Thyroid gland (tissue), 4 donors: Measurements from ENCODE around the gene SS18L1. TPM values are rescaled to one million over a fixed set of nuclear protein-coding genes. Genes with fewer than 3 reads are reported as not detected.

Experiments
- DNase-seq, 2 donors: peaks; one replicate each; pipeline ENCODE4 v3.0.0-alpha.2; 2019
- H3K27ac ChIP-seq, 3 donors: fragments of 200-600 bp; sonication (generic); 1 replicate in 2 of 3; 2 replicates in 1 of 3; pipeline ENCODE4 v1.5.1; 2016 to 2019; ENCODE audit warnings: mild to moderate bottlenecking in 1 of 3, moderate library complexity in 1 of 3
- H3K27me3 ChIP-seq: fragments of 200-600 bp; sonication (generic); one replicate; pipeline ENCODE4 v1.5.1; 2019
- H3K36me3 ChIP-seq, 2 donors: fragments of 200-600 bp; sonication (generic); one replicate each; pipeline ENCODE4 v1.5.1; 2016 to 2019
- H3K4me1 ChIP-seq, 2 donors: fragments of 200-600 bp; sonication (generic); one replicate each; pipeline ENCODE4 v1.5.1; 2017 to 2019
- H3K4me3 ChIP-seq, 3 donors: fragments of 200-600 bp; sonication (generic); replicated peaks in 1 of 3; 1 replicate in 2 of 3; 2 replicates in 1 of 3; pipeline ENCODE4 v1.5.1; 2016; ENCODE audit warnings: mild to moderate bottlenecking in 1 of 3
- H3K9me3 ChIP-seq: fragments of 200-600 bp; sonication (generic); one replicate; pipeline ENCODE4 v1.5.1; 2017
- POLR2A ChIP-seq, 2 donors: fragments of 450-650 bp; IDR thresholded peaks; one replicate each; pipeline ENCODE4 v1.6.1; 2017; ENCODE audit warnings: antibody characterized with exemption in 2 of 2, mild to moderate bottlenecking in 2 of 2, moderate library complexity in 1 of 2
- WGBS, 2 donors: methylation state at CpG; one replicate each; pipeline ENCODE4 v1.1.5; 2017; 5-methylcytosine and 5-hydroxymethylcytosine counted together
- intact Hi-C: fragments of 100-400 bp; cut with DNase I; formaldehyde crosslinking; loops from one replicate; pipeline ENCODE4 v1.15.1; 2023
- total RNA-seq, 4 donors: library from RNA; depleted of rRNA; stranded (reverse); fragments of >200 nt; gene quantifications; one replicate each; pipeline ENCODE4 v1.2.3, GENCODE V29; 2016
- TF ChIP-seq, protein P1 (sequence below), 6 experiments: fragments of 200-600 bp in 3 of 6; fragments of 450-650 bp in 3 of 6; sonication (generic) in 3 of 6; IDR thresholded peaks; one replicate each; pipeline ENCODE4 v1.5.1; 2016 to 2019; ENCODE audit warnings: antibody characterized with exemption in 6 of 6, mild to moderate bottlenecking in 2 of 6, inconsistent platforms in 1 of 6, moderate library complexity in 1 of 6

The SS18L1 gene
- total RNA-seq, 4 donors from 2014 or later: 12.2 to 22.0 (median 15.2) TPM

DNA sequence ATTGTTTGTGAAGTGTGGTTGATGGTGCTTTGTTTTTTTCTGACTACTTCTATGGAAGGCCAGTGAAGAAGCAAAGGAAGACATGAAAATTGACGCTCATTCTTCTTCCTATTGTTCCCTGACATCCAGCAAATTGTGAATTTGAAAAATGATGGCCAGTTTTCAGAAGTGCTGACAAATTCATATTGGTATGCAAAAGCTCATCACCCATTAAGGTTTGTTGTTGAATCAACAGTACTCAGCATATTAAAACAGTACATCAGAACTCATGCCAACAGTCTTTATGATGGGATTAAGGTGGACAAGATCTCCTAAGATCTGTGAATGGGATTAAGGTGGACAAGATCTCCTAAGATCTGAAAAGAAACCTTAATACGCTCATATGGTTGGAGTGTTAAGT lies 38.2 kb downstream of the SS18L1 start:
- H3K27me3 ChIP-seq: no peaks in the 10 kb centered on the region

DNA sequence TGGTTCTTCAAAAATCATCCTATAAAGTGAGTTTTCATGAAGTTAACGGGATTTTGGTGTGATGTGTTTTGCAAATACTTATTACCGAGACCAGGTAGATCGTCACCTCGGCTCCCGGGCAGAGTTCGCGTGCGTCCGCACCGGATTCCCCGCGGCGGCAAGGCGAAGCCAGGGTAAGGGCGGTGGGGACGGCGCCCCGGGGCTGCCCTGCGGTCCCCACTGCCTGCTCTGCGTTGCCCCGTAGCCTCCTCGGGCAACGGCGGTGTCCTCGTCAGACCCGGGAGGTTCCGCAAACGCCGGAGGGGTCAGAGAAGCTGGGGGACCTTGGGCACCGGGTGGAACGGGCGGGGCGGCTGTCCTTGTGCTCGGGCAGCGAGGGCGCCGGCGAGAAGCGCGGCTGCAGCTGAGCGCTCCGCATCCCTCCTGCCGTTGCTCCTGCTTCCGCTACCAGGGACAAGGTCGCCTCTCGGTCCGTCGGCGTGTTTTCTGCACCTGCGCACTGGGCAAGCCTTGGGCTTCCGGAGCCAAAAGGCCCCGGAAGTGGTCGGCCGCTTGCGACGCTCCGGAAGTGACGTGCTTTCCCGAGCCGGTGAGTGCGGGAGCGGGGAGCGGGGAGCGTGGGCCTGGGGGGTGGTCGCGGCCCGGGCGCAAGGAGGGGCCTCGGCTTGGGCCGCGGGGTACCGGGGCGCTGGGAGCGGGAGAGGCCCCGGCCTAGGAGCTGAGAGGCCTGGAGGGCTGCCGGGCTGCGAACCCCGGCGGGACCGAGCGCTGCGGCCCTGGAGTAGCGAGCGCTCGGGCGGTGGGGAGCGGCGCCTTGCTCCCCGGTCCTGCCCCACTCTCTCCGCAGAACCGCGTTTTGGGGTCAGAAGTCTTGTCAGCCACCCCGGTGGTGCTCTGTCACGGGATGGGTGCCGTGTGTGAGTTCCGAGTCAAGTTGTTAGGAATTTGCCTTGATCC lies 39.2 kb downstream of the SS18L1 start, which contains the start of gene MTG2:
MTG2 (plus strand) TSS at position 560 of the 957 bp plus-strand sequence. CDS start 10,393 bp downstream, outside the sequence.
- 0% methylated on average over 28 to 52 of the region's 96 CpGs for WGBS, 2 donors
- TF ChIP-seq POLR2A (IDR thresholded peaks at IDR 0.05): peak; percentile 19 to 93
- TF ChIP-seq, protein P1, sequence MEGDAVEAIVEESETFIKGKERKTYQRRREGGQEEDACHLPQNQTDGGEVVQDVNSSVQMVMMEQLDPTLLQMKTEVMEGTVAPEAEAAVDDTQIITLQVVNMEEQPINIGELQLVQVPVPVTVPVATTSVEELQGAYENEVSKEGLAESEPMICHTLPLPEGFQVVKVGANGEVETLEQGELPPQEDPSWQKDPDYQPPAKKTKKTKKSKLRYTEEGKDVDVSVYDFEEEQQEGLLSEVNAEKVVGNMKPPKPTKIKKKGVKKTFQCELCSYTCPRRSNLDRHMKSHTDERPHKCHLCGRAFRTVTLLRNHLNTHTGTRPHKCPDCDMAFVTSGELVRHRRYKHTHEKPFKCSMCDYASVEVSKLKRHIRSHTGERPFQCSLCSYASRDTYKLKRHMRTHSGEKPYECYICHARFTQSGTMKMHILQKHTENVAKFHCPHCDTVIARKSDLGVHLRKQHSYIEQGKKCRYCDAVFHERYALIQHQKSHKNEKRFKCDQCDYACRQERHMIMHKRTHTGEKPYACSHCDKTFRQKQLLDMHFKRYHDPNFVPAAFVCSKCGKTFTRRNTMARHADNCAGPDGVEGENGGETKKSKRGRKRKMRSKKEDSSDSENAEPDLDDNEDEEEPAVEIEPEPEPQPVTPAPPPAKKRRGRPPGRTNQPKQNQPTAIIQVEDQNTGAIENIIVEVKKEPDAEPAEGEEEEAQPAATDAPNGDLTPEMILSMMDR (IDR thresholded peaks at IDR 0.05): no peak
- Histone ChIP-seq H3K4me3 (peak within 1 kb of the TSS; percentile 54 to 99 (median 72)), H3K4me1 (peaks cover 7 to 21% of the 10 kb centered on the region in 2 donors), H3K36me3 (peaks cover 6 to 8% of the 10 kb centered on the region in 2 donors), H3K27me3 (no peaks in the 10 kb centered on the region), H3K9me3 (no peaks in the 10 kb centered on the region), H3K27ac (peak within 1 kb of the TSS; percentile 75 to 87 (median 87))
- DNase-seq: peak; percentile 94 to 96
- intact Hi-C loops: no loop called here

More for the DNA sequence above, 38.2 kb downstream of the SS18L1 start:
- Histone ChIP-seq H3K9me3 (no peaks in the 10 kb centered on the region), H3K27ac (peak overlapping the region in 1 of 3 donors; percentile 87), H3K4me1 (peaks cover 7 to 17% of the 10 kb centered on the region in 2 donors), H3K4me3 (no peak overlapping the region), H3K36me3 (peaks cover 6 to 8% of the 10 kb centered on the region in 2 donors)
- intact Hi-C loops: no loop called here
- TF ChIP-seq, protein P1 (IDR thresholded peaks at IDR 0.05): no peak
- TF ChIP-seq POLR2A (IDR thresholded peaks at IDR 0.05): no peak
- DNase-seq: no peak
- WGBS, 2 donors: 94 to 97% methylated on average over 2 of the region's 2 CpGs

DNA sequence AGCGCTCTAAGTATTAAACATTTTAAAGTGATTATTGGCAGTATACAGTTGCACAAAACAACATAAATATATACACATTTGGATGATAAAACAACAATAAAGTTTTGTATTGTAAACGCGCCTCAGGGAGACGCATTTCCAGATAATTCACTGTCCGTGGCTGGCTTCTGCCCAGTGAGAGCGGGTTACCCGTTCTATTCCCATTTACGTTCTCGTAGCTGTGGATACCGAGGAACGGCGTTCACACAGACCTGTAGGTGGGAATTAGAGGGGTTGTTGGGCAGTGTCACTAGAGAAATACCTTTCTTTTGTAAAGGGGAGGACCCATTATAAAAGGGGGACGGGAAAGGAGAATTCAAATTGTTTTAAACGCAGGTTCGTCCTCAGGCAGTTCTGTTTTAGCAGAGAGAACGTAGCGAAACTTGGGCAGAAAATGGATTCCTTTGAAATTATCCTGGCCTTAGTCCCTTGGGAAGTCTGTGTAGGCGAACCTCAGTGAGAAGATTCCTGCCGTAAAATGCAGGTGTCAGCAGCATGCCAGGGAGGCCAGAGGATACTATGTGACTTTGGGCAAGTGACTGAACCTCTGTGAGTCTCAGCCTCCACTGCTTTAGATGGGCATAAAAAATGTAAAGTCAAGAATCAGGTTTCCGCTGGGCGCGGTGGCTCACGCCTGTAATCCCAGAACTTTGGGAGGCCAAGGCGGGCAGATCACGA lies 40.0 kb downstream of the SS18L1 start:
- Histone ChIP-seq H3K27me3 (no peaks in the 10 kb centered on the region), H3K36me3 (peaks cover 6 to 8% of the 10 kb centered on the region in 2 donors), H3K4me1 (peaks cover 7 to 21% of the 10 kb centered on the region in 2 donors), H3K4me3 (peak overlapping the region; percentile 54 to 99 (median 72)), H3K27ac (peak overlapping the region in 2 of 3 donors; percentile 75 to 87), H3K9me3 (no peaks in the 10 kb centered on the region)
- no peak for DNase-seq
- 28 to 29% methylated on average over 25 of the region's 25 CpGs for WGBS, 2 donors
- no peak for TF ChIP-seq POLR2A (IDR thresholded peaks at IDR 0.05)
- TF ChIP-seq, protein P1 (IDR thresholded peaks at IDR 0.05): no peak
- intact Hi-C loops: no loop called here

DNA sequence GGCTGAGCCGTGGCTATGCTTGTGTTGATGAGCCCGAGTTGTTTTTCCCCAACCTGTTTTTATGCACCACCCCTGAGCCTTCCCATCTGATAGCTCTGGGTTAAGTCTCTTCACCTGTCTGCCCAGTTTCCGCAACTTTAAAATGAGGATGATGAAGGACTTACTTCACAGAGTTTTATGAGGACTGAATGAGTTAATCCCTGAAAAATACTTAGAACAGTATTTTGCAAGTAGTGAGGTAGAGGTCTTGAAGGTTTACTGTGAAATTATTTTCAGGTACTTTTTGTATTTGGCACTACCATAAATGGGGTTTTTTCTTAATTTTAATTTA lies 42.5 kb downstream of the SS18L1 start:
- Histone ChIP-seq H3K27me3 (no peaks in the 10 kb centered on the region), H3K9me3 (no peaks in the 10 kb centered on the region), H3K4me3 (no peak overlapping the region), H3K36me3 (no peaks in the 10 kb centered on the region), H3K4me1 (peaks cover 7 to 21% of the 10 kb centered on the region in 2 donors), H3K27ac (no peak overlapping the region)
- intact Hi-C loops: no loop called here
- WGBS, 2 donors: 79 to 86% methylated on average over 3 of the region's 3 CpGs
- DNase-seq: no peak
- TF ChIP-seq POLR2A (IDR thresholded peaks at IDR 0.05): no peak
- TF ChIP-seq, protein P1 (IDR thresholded peaks at IDR 0.05): no peak
